ENCODE results near the gene PRR36. TPM values are rescaled to one million over a fixed set of nuclear protein-coding genes. Genes with fewer than 3 reads are reported as not detected.

The PRR36 gene
- total RNA-seq, 1 donor from 2014 or later = not detected

GRCh38 chr19:7852851-7853769 is 21.1 kb downstream of the PRR36 start:
- no peak for DNase-seq (ENCODE audit: extremely low spot score in 2 of 2)
- Histone ChIP-seq H3K27me3 (no peaks in the 10 kb centered on the region), H3K4me3 (no peak overlapping the region), H3K4me1 (peaks cover 8% of the 10 kb centered on the region), H3K27ac (no peak overlapping the region), H3K9me3 (no peaks in the 10 kb centered on the region), H3K36me3 (no peaks in the 10 kb centered on the region)
- intact Hi-C loops (cut with DNase I) = no loop called here
- TF ChIP-seq POLR2A (IDR thresholded peaks at IDR 0.05) = no peak
- TF ChIP-seq CTCF (IDR thresholded peaks at IDR 0.05) = peak; percentile 55 to 91 (median 59)
- TF ChIP-seq POLR2AphosphoS5 (IDR thresholded peaks at IDR 0.05; ENCODE audit: insufficient read depth in 1 of 2, low read depth in 1 of 2) = no peak

DNA sequence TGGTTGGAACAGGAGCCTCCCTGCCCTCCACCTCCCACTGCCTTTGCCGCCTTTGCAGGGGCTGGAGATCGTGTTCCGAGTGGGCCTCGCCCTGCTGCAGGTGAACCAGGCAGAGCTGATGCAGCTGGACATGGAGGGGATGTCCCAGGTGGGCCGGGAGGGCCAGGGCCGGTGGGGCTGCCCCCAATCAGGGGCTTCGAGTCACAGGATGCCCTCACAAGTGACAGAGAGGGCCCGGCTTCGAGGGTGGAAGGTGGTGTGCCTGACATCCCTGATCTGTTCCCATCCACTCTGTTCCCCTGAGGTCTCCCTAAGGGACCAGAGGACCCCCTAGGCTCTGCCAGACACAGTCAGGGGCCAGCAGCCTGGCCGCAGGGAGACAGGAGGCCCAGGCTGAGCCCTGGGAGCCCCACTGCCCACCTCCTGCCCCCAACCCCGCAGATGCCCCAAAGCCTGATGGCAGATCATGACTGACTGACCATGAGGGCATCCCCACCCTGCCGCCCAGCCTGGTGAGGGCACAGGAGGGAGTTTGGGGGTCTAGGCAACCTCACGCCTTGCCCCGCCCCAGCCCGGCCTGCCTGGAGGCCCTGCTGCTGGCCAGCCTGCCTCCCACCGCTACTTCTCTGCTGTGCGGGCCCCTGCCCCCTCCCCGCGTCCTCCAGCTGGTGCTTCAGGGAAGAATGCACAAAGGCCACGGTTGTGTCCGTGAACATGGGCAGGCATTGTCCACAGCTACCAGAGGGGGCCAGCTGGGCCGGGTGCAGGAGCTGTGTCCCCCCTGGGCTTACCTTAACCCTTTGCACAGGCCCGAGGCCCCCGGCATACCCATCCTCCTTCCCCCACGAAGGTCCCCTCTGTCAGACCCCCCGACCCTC is 22.3 kb downstream of the PRR36 start:
- intact Hi-C loops (cut with DNase I) = no loop called here
- Histone ChIP-seq H3K9me3 (no peaks in the 10 kb centered on the region), H3K4me1 (peaks cover 8% of the 10 kb centered on the region), H3K27me3 (no peaks in the 10 kb centered on the region), H3K36me3 (no peaks in the 10 kb centered on the region), H3K27ac (no peak overlapping the region), H3K4me3 (no peak overlapping the region)
- no peak for DNase-seq (ENCODE audit: extremely low spot score in 2 of 2)
- TF ChIP-seq POLR2A (IDR thresholded peaks at IDR 0.05) (no peak), CTCF (IDR thresholded peaks at IDR 0.05) (no peak), POLR2AphosphoS5 (IDR thresholded peaks at IDR 0.05; ENCODE audit: insufficient read depth in 1 of 2, low read depth in 1 of 2) (no peak)

DNA sequence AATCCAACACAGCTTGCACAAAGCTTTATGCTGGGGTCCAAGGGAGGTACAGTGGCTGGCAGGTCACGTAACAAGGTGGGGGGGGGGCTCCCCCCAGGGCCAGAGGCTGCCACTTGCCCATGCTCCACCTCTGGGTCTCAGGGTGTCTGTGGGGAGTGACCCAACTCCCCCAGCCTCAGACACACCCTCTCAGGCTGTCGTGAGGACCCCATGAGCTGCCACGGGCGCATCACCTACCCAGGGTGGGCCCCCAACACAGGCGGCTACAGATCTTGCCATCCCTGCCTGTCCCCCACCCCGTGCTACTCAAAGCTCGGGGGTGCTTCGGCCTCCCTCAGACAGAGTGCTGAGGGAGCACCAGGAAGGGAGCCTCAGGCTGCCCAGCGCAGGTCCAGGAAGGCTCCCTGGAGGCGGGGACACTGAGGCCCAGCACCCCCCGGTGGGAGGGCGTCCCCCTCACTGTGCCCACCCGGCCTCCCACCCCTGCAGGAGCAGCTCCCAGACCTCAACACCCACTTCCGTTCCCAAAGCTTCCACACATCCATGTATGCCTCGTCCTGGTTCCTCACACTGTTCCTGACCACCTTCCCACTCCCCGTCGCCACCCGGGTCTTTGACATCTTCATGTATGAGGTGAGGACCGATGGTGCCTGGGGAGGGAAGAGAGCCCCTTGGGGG is 23.1 kb downstream of the PRR36 start:
- TF ChIP-seq POLR2AphosphoS5 (IDR thresholded peaks at IDR 0.05; ENCODE audit: insufficient read depth in 1 of 2, low read depth in 1 of 2) (no peak), CTCF (IDR thresholded peaks at IDR 0.05) (no peak), POLR2A (IDR thresholded peaks at IDR 0.05) (no peak)
- DNase-seq (ENCODE audit: extremely low spot score in 2 of 2) = no peak
- Histone ChIP-seq H3K4me1 (peaks cover 8% of the 10 kb centered on the region), H3K4me3 (no peak overlapping the region), H3K36me3 (no peaks in the 10 kb centered on the region), H3K27me3 (no peaks in the 10 kb centered on the region), H3K27ac (no peak overlapping the region), H3K9me3 (no peaks in the 10 kb centered on the region)
- intact Hi-C loops (cut with DNase I) = no loop called here

GRCh38 chr19:7850000-7850813 is 24.0 kb downstream of the PRR36 start:
- Histone ChIP-seq H3K4me1 (peaks cover 8% of the 10 kb centered on the region), H3K9me3 (no peaks in the 10 kb centered on the region), H3K27ac (no peak overlapping the region), H3K4me3 (no peak overlapping the region), H3K36me3 (no peaks in the 10 kb centered on the region), H3K27me3 (no peaks in the 10 kb centered on the region)
- intact Hi-C loops (cut with DNase I) = no loop called here
- TF ChIP-seq POLR2A (IDR thresholded peaks at IDR 0.05) (no peak), CTCF (IDR thresholded peaks at IDR 0.05) (no peak), POLR2AphosphoS5 (IDR thresholded peaks at IDR 0.05; ENCODE audit: insufficient read depth in 1 of 2, low read depth in 1 of 2) (no peak)
- no peak for DNase-seq (ENCODE audit: extremely low spot score in 2 of 2)

Measured in vagina (tissue), 2 donors.